Breast epithelium (tissue), 3 donors: ENCODE measurements around the gene ST14.

Experiments
- POLR2A ChIP-seq: fragments of 450-650 bp; IDR thresholded peaks from one replicate; pipeline ENCODE4 v1.6.1; 2016; ENCODE audit warnings: antibody characterized with exemption, mild to moderate bottlenecking, moderate library complexity
- POLR2AphosphoS5 ChIP-seq, 3 donors: sonication (generic); formaldehyde crosslinking; IDR thresholded peaks; one replicate each; pipeline ENCODE4 v1.6.1; 2017; ENCODE audit warnings: antibody characterized with exemption in 3 of 3
- TF ChIP-seq, protein P1 (sequence below), 3 donors: fragments of 450-650 bp; IDR thresholded peaks; one replicate each; pipeline ENCODE4 v1.5.1; 2016 to 2017; ENCODE audit warnings: antibody characterized with exemption in 3 of 3, mild to moderate bottlenecking in 3 of 3, moderate library complexity in 3 of 3

DNA sequence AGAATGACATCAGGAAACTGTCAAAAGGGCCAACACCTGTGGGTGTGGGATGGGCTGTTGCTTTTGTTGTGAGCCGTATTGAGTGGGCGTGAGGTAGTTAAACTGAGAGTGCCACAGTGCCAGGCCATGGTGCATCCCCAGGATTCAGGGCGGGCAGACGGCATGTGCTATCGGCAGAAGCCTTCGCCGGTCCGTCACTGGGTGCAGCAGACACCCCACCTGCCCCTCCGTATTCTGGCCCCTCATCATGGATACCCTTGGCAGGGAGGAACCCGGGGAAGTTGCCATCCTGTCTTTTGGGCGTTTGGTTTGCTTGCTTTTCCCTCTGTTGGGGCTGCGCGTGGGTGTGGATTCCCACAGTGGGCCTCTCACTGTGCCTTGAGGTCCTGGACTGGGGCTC lies 27.5 kb downstream of the ST14 start:
- no peak for TF ChIP-seq POLR2A
- TF ChIP-seq, protein P1, sequence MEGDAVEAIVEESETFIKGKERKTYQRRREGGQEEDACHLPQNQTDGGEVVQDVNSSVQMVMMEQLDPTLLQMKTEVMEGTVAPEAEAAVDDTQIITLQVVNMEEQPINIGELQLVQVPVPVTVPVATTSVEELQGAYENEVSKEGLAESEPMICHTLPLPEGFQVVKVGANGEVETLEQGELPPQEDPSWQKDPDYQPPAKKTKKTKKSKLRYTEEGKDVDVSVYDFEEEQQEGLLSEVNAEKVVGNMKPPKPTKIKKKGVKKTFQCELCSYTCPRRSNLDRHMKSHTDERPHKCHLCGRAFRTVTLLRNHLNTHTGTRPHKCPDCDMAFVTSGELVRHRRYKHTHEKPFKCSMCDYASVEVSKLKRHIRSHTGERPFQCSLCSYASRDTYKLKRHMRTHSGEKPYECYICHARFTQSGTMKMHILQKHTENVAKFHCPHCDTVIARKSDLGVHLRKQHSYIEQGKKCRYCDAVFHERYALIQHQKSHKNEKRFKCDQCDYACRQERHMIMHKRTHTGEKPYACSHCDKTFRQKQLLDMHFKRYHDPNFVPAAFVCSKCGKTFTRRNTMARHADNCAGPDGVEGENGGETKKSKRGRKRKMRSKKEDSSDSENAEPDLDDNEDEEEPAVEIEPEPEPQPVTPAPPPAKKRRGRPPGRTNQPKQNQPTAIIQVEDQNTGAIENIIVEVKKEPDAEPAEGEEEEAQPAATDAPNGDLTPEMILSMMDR (IDR thresholded peaks at IDR 0.05) = no peak
- no peak for TF ChIP-seq POLR2AphosphoS5 (IDR thresholded peaks at IDR 0.05)
